HT1080 (cell line): Measurements from ENCODE around the gene CMYA5. TPM values are rescaled to one million over a fixed set of nuclear protein-coding genes. Genes with fewer than 3 reads are reported as not detected.
"Not testable (repeated sequence)": the region's sequence is repeated elsewhere in the genome, so short reads cannot be mapped to it uniquely, and the experiment has no call there.

Source experiments
- DNase-seq: peaks from one replicate; pipeline ENCODE4 v3.0.0-alpha.2; 2015; ENCODE audit warnings: low read depth
- polyA plus RNA-seq, 2 experiments: library from polyadenylated mRNA; depleted of rRNA; stranded (reverse); fragments of >200 nt; gene quantifications; 2 replicates each; pipeline ENCODE4 v1.2.3, GENCODE V29; 2015
- total RNA-seq: library from RNA; depleted of rRNA; stranded (reverse); fragments of >200 nt; shearing (Covaris generic); gene quantifications from 2 replicates; pipeline ENCODE4 v1.2.3, GENCODE V29; 2014; rRNA removed

The CMYA5 gene
- 0.06 and 0.17 TPM in 2 replicates for total RNA-seq
- polyA plus RNA-seq (2015; cell fraction: cytosol; rRNA removed): 0.07 TPM in 1 of 2 replicates, not detected in the other
- polyA plus RNA-seq (2015; cell fraction: nucleus; rRNA removed): 0.20 and 0.26 TPM in 2 replicates

DNA sequence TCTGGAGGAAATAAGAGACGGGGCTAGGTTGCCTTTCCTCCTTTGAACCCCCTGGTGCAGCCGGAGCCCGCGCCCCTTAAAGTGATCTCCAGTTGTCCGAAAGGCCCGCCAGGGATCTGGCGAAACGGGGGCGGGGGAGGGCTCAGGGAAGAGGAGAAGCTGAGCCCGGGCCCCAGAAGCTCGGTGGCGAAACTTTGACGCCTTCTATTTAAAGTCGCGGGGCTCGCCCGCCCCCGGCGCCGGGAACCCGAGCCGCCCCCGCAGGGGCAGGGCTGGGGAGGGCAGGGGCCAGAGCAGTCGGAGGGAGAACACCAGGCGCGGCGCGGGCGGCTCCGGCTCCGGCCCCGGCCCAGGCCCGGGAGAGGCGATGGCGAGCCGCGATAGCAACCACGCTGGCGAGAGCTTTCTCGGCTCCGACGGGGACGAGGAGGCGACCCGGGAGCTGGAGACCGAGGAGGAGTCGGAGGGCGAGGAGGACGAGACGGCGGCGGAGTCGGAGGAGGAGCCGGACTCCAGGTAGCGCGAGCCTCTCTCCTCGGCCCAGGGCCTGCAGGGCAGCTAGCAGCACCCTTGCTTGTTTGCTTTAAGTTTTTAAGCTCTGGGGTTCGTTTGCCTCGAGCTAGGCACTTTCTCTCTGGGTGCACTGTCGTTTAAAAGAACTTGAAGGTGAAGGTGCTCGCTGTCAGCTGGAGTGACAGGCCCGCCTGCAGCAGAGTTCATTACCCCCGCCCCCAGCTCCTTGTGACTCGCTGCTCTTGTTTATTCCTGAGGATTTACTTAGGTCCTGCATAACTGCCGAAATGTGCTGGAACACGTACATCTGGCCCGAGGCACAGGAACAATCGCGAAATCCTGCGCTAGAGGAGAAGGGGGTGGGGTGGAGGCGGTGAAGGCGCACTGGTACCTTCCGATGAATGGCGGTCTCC is at the start of gene CMYA5:
TSS of gene CMYA5 (plus strand) at position 296 of the 926 bp plus-strand sequence. CDS start at position 368, 72 bp downstream.
- no peak for DNase-seq

- no peak for DNase-seq
These were observed 49.0 kb upstream of the CMYA5 start for GRCh38 chr5:79640571-79641055.

DNA sequence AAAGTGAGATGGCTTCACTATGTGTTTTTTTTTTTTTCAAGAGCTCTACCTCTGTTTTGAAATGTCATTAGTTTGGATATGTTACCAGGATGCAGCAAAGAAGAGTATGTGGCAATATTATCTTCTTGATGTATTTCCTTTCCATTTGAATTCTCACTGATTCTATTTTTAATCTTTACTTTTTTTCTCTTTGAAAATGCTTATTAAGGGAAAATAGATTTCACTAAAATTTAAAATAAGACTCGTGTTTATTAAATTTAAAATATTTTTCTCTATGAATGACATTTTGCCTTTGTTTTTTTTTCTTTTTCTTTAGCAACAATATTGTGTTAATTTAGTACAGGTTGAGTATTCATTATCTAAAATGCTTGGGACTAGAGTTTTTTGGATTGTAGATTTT is 48.2 kb upstream of the CMYA5 start:
- no peak for DNase-seq

- no peak for DNase-seq
These were observed 47.4 kb upstream of the CMYA5 start for GRCh38 chr5:79642210-79642609.

GRCh38 chr5:79653843-79654242 is 35.8 kb upstream of the CMYA5 start:
- no peak for DNase-seq

GRCh38 chr5:79663212-79663611 is 26.4 kb upstream of the CMYA5 start:
- DNase-seq: no peak

GRCh38 chr5:79666758-79667157 is 22.9 kb upstream of the CMYA5 start:
- DNase-seq: no peak

DNA sequence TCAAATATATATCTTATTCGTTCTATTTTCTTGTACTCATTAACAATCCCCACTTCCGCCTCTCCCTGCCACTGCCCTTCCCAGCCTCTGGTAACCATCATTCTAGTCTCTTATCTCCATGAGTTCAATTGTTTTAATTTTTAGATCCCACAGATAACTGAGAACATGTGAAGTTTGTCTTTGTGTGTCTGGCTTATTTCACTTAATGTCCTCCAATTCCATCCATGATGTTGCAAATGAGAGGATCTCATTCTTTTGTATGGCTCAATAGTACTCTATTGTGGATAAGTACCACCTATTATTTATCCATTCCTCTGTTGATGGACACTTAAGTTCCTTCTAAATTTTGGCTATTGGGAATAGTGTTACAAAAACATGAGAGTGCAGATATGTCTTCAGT is 17.2 kb upstream of the CMYA5 start:
- no peak for DNase-seq

DNA sequence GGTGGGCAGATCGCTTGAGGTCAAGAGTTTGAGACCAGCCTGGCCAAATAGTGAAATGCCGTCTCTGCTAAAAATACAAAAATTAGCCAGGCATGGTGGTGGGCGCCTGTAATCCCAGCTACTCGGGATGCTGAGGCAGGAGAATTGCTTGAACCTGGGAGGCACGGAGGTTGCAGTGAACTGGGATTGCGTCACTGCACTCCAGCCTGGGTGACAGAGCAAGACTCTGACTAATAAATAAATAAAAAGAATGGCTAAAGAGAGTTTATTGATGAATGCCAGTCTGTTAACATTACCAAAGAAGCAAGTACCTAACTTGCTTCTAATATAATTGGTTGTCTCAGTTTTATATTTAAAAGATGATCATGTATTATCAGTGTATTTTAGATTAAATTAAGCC is 13.3 kb upstream of the CMYA5 start:
- DNase-seq: not testable (repeated sequence)

DNA sequence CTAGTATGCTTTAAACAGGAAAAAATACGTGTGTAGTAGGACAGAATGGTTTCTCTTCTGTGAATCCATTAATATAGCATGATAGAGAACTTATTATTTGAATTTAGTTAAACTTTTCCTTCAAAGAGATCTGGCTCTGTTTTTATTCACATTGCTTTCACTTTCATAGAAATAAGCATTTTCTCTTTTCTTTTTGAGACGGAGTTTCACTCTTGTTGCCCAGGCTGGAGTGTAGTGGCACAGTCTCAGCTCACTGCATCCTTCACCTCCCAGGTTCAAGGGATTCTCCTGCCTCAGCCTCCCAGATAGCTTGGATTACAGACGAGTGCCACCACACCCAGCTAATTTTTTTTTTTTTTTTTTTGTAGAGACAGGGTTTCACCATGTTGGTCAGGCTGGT is 7.5 kb upstream of the CMYA5 start:
- DNase-seq: not testable (repeated sequence)

- no peak for DNase-seq
These were observed 4.9 kb upstream of the CMYA5 start for GRCh38 chr5:79684782-79685181.

DNA sequence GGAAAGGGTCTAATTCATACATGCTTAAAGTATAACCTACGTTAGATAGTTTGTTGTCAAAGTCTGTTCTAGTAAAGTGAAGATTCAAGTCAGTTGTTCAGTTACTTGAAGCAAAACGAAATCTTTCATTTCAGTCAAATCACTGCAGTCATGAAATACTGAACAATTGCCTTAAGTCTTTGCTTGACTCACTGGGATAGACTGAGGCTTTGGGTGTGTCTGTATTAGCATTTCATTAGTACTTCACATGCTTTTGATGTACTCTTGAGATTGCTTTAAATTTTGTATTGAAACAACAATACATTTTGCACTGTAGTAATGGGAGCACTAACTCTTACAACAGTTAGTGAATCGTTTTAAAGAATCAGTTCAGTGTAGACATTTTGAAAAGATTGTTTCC is 4.0 kb upstream of the CMYA5 start:
- DNase-seq: no peak

- DNase-seq: no peak
These were observed 2.8 kb upstream of the CMYA5 start for GRCh38 chr5:79686799-79687198.

DNA sequence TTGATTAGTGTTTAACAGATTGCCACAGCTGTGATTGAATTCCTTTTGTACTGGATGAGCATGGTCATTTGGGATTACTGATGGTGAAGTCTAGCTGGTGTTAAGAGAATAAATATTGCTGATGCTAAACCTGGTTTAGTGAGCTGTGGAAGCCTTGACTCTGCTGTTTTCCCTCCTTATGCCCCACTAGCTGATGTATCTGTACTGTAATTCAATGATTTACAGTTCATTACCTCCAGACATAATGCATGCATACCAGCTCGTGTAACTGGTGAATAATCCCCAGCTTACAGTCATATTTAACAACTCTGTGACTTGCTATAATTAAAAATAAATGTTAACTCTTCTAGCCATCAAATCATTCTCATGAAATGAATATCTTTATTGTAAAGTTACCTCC is 1.7 kb upstream of the CMYA5 start:
- DNase-seq: no peak

GRCh38 chr5:79691007-79691406 is 1.4 kb downstream of the CMYA5 start:
- no peak for DNase-seq

- no peak for DNase-seq
These were observed 3.0 kb downstream of the CMYA5 start for GRCh38 chr5:79692596-79692995.

GRCh38 chr5:79694183-79694582 is 4.5 kb downstream of the CMYA5 start:
- no peak for DNase-seq

- no peak for DNase-seq
These were observed 5.0 kb downstream of the CMYA5 start for GRCh38 chr5:79694652-79695051.

DNA sequence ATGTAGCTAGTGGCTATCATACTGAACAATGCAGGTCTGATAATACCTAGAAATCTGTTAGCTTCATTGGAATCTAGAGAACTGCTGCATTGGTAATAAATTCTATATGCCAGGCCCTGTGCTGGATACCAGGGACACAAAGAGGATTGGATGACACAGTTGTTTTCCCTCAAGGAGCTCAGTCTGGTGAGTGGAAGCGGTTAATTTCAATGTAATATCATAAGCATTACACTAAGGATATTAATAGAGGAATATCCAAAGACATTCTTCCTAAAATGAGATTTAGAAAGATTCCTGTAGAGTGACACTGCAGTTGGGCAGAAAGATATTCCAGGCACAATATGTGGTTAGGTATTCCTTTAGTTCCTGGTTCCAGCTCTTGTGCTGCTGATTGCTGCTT is 5.9 kb downstream of the CMYA5 start:
- DNase-seq: no peak

GRCh38 chr5:79697222-79698170 is 7.9 kb downstream of the CMYA5 start:
- no peak for DNase-seq

DNA sequence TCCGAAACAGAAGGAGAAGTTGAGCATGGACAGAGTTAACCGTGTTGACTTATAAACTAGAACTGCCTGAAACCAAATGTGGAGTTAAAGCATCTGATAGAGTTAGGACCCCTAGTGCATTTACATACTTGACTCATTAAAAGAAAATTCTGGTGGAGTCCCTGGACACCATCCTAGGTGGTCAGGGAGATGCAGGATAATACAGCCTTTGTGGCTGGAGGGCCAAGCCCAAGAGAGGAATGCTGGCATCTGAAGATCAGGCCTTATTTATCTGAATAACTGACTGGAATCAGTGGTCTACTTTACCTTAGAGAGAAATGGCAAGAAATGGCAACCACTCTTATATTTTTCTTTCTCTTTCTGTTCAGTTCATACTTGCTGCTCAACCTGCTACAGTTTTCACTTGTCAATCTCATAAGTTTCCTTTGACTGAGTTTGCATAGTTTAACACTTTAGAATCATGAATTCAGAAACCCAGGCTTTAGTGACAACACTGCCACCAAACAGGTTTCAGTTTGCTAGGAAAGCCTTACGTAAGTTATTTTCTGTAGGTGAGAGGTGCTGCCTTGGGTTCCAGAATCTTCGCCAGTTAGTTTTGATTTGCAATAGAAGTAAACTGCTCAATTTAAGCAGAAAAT is 10.2 kb downstream of the CMYA5 start:
- peak; percentile 46 for DNase-seq
